Coronary artery (tissue), 2 donors: ENCODE data around the gene GPS2.

Source experiments
- DNase-seq: peaks from one replicate; pipeline ENCODE4 v3.0.0-alpha.2; 2017; ENCODE audit warnings: low spot score
- H3K27ac ChIP-seq, 2 donors: fragments of 200-600 bp; sonication (generic); one replicate each; pipeline ENCODE4 v1.5.1; 2016 to 2019
- H3K4me3 ChIP-seq: fragments of 200-600 bp; sonication (generic); 2 replicates; pipeline ENCODE4 v1.5.1; 2016; ENCODE audit warnings: mild to moderate bottlenecking, moderate library complexity
- CTCF ChIP-seq: fragments of 200-600 bp; sonication (generic); IDR thresholded peaks from one replicate; pipeline ENCODE4 v1.5.1; 2019; ENCODE audit warnings: antibody characterized with exemption

The GPS2 gene

GRCh38 chr17:7314719-7315569 lies at the start of gene GPS2:
TSS of gene GPS2 (minus strand) at chr17:7315360. CDS start at chr17:7315052, 308 bp downstream.
- H3K4me3 ChIP-seq, result peak within 1 kb of the TSS; percentile 81
- H3K27ac ChIP-seq, result peak within 1 kb of the TSS; percentile 95 to 97
- TF ChIP-seq CTCF, result no peak
- DNase-seq, result peak; percentile 93

- no peak for DNase-seq
- no peak for TF ChIP-seq CTCF
- H3K4me3 ChIP-seq, result no peak overlapping the region
- no peak overlapping the region for H3K27ac ChIP-seq
Observed at GRCh38 chr17:7363311-7363710, 48.2 kb upstream of the GPS2 start.

- no peak overlapping the region for H3K27ac ChIP-seq
- DNase-seq, result no peak
- TF ChIP-seq CTCF, result no peak
- no peak overlapping the region for H3K4me3 ChIP-seq
Observed at GRCh38 chr17:7361906-7362305, 46.7 kb upstream of the GPS2 start.

GRCh38 chr17:7357381-7357780 lies 42.2 kb upstream of the GPS2 start:
- Histone ChIP-seq H3K27ac (no peak overlapping the region), H3K4me3 (no peak overlapping the region)
- DNase-seq, result no peak
- no peak for TF ChIP-seq CTCF

GRCh38 chr17:7356756-7357155 lies 41.6 kb upstream of the GPS2 start:
- Histone ChIP-seq H3K27ac (peak overlapping the region in 1 of 2 donors; percentile 39), H3K4me3 (no peak overlapping the region)
- DNase-seq, result no peak
- TF ChIP-seq CTCF, result no peak

- Histone ChIP-seq H3K4me3 (no peak overlapping the region), H3K27ac (peak overlapping the region in 1 of 2 donors; percentile 39)
Observed at GRCh38 chr17:7356072-7356549, 41.0 kb upstream of the GPS2 start.

More at GRCh38 chr17:7356072-7356549, 41.0 kb upstream of the GPS2 start:
- no peak for DNase-seq
- peak; percentile 54 for TF ChIP-seq CTCF
